Fibroblast of lung (primary cell): ENCODE data around the gene ZNF528. TPM values are rescaled to one million over a fixed set of nuclear protein-coding genes. Genes with fewer than 3 reads are reported as not detected.

Experiments
- DNase-seq, 2 donors: peaks; one replicate each; pipeline versions ENCODE4 v3.0.0 to v3.0.0-alpha.2; 2010; ENCODE audit warnings: low read depth in 2 of 2
- H2AFZ ChIP-seq: 2 replicates; pipeline ENCODE4 v1.5.1; 2012; ENCODE audit warnings: low read length, control low read depth, inconsistent platforms
- H3K27ac ChIP-seq: 2 replicates; pipeline ENCODE4 v1.5.1; 2011; ENCODE audit warnings: low read length, control low read depth; ENCODE audit not compliant: insufficient read depth
- H3K27me3 ChIP-seq: 2 replicates; pipeline ENCODE4 v1.5.1; 2011; ENCODE audit warnings: mild to moderate bottlenecking, low read length; ENCODE audit not compliant: control insufficient read depth, insufficient read depth
- H3K36me3 ChIP-seq: 2 replicates; pipeline ENCODE4 v1.5.1; 2011; ENCODE audit warnings: low read length; ENCODE audit not compliant: control insufficient read depth, insufficient read depth
- H3K4me1 ChIP-seq: 2 replicates; pipeline ENCODE4 v1.5.1; 2011; ENCODE audit warnings: low read length; ENCODE audit not compliant: control insufficient read depth, insufficient read depth; ENCODE audit errors: extremely low read depth
- H3K4me2 ChIP-seq: 2 replicates; pipeline ENCODE4 v1.5.1; 2011; ENCODE audit warnings: low read length, control low read depth; ENCODE audit not compliant: insufficient read depth; ENCODE audit errors: extremely low read depth
- H3K4me3 ChIP-seq, 4 experiments: fragments of 200-600 bp in 1 of 4; sonication (generic) in 1 of 4; replicated peaks in 1 of 4; 2 replicates each; pipeline ENCODE4 v1.5.1; 2011 to 2016; ENCODE audit warnings: low read length in 4 of 4, low read depth in 3 of 4, mild to moderate bottlenecking in 3 of 4, control low read depth in 2 of 4, inconsistent platforms in 1 of 4, mixed read lengths in 1 of 4; ENCODE audit not compliant: insufficient read depth in 1 of 4; ENCODE audit errors: control extremely low read depth in 1 of 4
- H3K79me2 ChIP-seq: 2 replicates; pipeline ENCODE4 v1.5.1; 2012; ENCODE audit warnings: mild to moderate bottlenecking, low read length, inconsistent platforms; ENCODE audit not compliant: control insufficient read depth, insufficient read depth
- H3K9ac ChIP-seq: 2 replicates; pipeline ENCODE4 v1.5.1; 2011; ENCODE audit warnings: mild to moderate bottlenecking, low read length, control low read depth; ENCODE audit not compliant: insufficient read depth
- H3K9me3 ChIP-seq: 2 replicates; pipeline ENCODE4 v1.5.1; 2012; ENCODE audit warnings: low read depth, low read length; ENCODE audit not compliant: control insufficient read depth, insufficient read depth
- H4K20me1 ChIP-seq: 2 replicates; pipeline ENCODE4 v1.5.1; 2011; ENCODE audit warnings: low read length; ENCODE audit not compliant: control insufficient read depth, insufficient read depth; ENCODE audit errors: extremely low read depth
- EZH2 ChIP-seq: IDR thresholded peaks from 2 replicates; pipeline ENCODE4 v1.5.1; 2012; ENCODE audit warnings: low read length, control low read depth, mild to moderate bottlenecking; ENCODE audit errors: missing control alignments
- polyA minus RNA-seq: library from RNA; depleted of rRNA, polyadenylated mRNA; stranded (reverse); fragments of >200 nt; gene quantifications from 2 replicates; pipeline ENCODE4 v1.2.3, GENCODE V29; 2011; ENCODE audit warnings: low replicate concordance
- polyA plus RNA-seq, 2 donors: library from polyadenylated mRNA; depleted of rRNA in 1 of 2; stranded (reverse) in 1 of 2; unstranded in 1 of 2; fragments of >200 nt; gene quantifications; 2 replicates each; pipeline ENCODE4 v1.2.1, GENCODE V29; 2011 to 2012; ENCODE audit warnings: missing spikeins in 1 of 2
- total RNA-seq: library from RNA; depleted of rRNA; stranded (reverse); fragments of >200 nt; gene quantifications from 2 replicates; pipeline ENCODE4 v1.2.1, GENCODE V29; 2014
- TF ChIP-seq, protein P1 (sequence below), 2 donors: IDR thresholded peaks in 1 of 2; conservative IDR thresholded peaks in 1 of 2; 1 replicate in 1 of 2; 2 replicates in 1 of 2; pipeline ENCODE4 v1.5.1; 2011 to 2012; ENCODE audit warnings: low read length in 2 of 2, control low read depth in 1 of 2, inconsistent platforms in 1 of 2, low read depth in 1 of 2, mild to moderate bottlenecking in 1 of 2

Gene ZNF528
- 21.3 and 32.2 TPM in 2 replicates for total RNA-seq
- 13.6 and 22.9 TPM in 2 replicates for polyA plus RNA-seq
- 7.5 and 12.6 TPM in 2 replicates for polyA plus RNA-seq (2012)
- polyA minus RNA-seq = 3.1 and 7.2 TPM in 2 replicates

DNA sequence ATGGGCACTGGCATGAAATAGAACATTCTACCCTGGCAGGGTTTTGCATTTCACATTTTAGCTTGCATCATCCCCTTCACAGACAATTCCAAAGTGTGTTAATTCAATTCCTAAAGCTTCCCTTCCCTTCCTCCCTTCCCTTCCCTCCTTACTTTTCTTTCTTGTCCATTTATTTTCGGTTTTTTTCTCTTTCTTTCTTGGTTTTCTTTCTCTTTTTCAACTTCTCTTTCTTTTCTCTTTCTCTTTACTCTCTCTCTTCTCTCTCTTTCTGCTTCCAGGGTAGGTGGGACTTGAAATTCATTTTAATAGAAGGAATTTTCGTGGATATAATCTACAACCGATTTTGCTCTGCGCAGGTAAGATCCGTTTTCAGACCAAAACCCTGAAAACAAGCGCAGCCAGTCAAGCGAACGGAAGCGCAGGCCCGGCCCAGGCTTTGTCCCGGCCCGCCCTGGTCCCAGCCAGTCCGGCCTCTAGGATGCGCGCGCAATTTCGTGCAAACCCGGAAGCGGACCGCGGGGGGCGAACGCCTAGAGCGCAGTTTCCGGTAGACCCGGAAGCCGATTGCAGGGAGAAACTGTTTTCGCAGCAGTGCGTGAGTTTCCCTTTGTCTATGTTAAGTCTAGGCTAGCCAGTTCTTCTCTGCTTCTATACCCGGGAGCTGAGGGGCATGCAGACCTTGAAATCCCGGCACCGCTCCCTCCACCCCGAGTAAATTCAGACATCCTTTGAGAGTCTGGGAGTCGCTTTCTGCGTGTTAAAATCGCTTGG is at the start of gene ZNF528:
TSS of gene ZNF528 (plus strand) at position 540 of the 771 bp plus-strand sequence. CDS start 4,165 bp downstream, outside the sequence.
- Histone ChIP-seq H3K9ac (peak within 1 kb of the TSS; percentile 59), H3K9me3 (no peaks in the 10 kb centered on the region), H3K4me3 (peak within 1 kb of the TSS; percentile 23 to 95 (median 66)), H3K4me2 (peak within 1 kb of the TSS; percentile 80), H3K36me3 (peaks cover 2% of the 10 kb centered on the region), H3K4me1 (no peaks in the 10 kb centered on the region), H3K27ac (peak within 1 kb of the TSS; percentile 70), H4K20me1 (no peaks in the 10 kb centered on the region), H3K79me2 (no peaks in the 10 kb centered on the region), H3K27me3 (no peaks in the 10 kb centered on the region), H2AFZ (peak within 1 kb of the TSS; percentile 39)
- peak; percentile 92 to 95 for DNase-seq
- TF ChIP-seq, protein P1, sequence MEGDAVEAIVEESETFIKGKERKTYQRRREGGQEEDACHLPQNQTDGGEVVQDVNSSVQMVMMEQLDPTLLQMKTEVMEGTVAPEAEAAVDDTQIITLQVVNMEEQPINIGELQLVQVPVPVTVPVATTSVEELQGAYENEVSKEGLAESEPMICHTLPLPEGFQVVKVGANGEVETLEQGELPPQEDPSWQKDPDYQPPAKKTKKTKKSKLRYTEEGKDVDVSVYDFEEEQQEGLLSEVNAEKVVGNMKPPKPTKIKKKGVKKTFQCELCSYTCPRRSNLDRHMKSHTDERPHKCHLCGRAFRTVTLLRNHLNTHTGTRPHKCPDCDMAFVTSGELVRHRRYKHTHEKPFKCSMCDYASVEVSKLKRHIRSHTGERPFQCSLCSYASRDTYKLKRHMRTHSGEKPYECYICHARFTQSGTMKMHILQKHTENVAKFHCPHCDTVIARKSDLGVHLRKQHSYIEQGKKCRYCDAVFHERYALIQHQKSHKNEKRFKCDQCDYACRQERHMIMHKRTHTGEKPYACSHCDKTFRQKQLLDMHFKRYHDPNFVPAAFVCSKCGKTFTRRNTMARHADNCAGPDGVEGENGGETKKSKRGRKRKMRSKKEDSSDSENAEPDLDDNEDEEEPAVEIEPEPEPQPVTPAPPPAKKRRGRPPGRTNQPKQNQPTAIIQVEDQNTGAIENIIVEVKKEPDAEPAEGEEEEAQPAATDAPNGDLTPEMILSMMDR (conservative IDR thresholded peaks at IDR 0.05 in 1 of 2, IDR thresholded peaks at IDR 0.05 in 1 of 2; ENCODE audit: low read depth in 1 of 2, low read length in 2 of 2) = no peak
- no peak for TF ChIP-seq EZH2

DNA sequence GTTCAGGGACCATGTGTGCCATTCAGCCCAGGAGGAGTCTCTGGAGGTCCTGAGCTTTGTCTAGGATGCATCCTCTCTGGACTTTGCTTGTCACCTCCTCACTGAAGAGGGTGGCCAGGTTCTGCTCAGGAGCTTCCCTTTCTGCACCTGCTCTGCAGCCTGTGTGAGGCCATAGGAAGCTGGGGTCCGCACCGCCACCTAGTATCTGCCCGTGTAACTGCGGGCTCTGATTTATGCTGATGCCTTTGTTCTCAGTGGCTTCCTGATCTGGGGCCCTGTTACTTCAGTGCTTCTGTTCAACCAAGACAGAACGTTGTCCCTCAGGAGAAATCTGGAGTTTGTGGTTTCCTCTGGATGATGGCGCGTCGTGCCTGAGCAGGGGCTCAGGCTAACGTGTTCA is 46.1 kb upstream of the ZNF528 start:
- Histone ChIP-seq H4K20me1 (no peaks in the 10 kb centered on the region), H3K9ac (no peak overlapping the region), H3K9me3 (no peaks in the 10 kb centered on the region), H3K4me1 (no peaks in the 10 kb centered on the region), H3K36me3 (no peaks in the 10 kb centered on the region), H3K79me2 (no peaks in the 10 kb centered on the region), H2AFZ (no peak overlapping the region), H3K4me3 (no peak overlapping the region), H3K4me2 (no peak overlapping the region), H3K27ac (no peak overlapping the region), H3K27me3 (no peaks in the 10 kb centered on the region)
- TF ChIP-seq, protein P1 (conservative IDR thresholded peaks at IDR 0.05 in 1 of 2, IDR thresholded peaks at IDR 0.05 in 1 of 2; ENCODE audit: low read depth in 1 of 2, low read length in 2 of 2) = no peak
- no peak for TF ChIP-seq EZH2
- no peak for DNase-seq

DNA sequence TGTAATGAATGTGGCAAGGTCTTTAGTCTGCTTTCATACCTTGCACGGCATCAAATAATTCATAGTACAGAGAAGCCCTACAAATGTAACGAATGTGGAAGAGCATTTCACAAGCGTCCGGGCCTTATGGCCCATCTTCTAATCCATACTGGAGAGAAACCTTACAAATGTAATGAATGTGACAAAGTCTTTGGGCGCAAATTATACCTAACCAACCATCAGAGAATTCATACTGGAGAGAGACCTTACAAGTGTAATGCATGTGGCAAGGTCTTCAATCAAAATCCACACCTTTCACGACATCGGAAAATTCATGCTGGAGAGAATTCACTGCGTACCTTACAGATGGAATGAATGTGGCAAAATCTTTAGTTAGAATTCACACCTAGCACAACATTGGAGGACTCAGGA is 31.2 kb upstream of the ZNF528 start:
- TF ChIP-seq, protein P1 (conservative IDR thresholded peaks at IDR 0.05 in 1 of 2, IDR thresholded peaks at IDR 0.05 in 1 of 2; ENCODE audit: low read depth in 1 of 2, low read length in 2 of 2) = no peak
- TF ChIP-seq EZH2 = no peak
- Histone ChIP-seq H3K4me3 (no peak overlapping the region), H3K9ac (no peak overlapping the region), H3K4me1 (no peaks in the 10 kb centered on the region), H3K79me2 (no peaks in the 10 kb centered on the region), H3K27ac (no peak overlapping the region), H3K9me3 (no peaks in the 10 kb centered on the region), H2AFZ (no peak overlapping the region), H3K27me3 (no peaks in the 10 kb centered on the region), H3K4me2 (no peak overlapping the region), H3K36me3 (no peaks in the 10 kb centered on the region), H4K20me1 (no peaks in the 10 kb centered on the region)
- DNase-seq = no peak
